Measurements from ENCODE around the gene CPB1.
"Not testable (repeated sequence)": the region's sequence is repeated elsewhere in the genome, so short reads cannot be mapped to it uniquely, and the experiment has no call there.

Gene CPB1

DNA sequence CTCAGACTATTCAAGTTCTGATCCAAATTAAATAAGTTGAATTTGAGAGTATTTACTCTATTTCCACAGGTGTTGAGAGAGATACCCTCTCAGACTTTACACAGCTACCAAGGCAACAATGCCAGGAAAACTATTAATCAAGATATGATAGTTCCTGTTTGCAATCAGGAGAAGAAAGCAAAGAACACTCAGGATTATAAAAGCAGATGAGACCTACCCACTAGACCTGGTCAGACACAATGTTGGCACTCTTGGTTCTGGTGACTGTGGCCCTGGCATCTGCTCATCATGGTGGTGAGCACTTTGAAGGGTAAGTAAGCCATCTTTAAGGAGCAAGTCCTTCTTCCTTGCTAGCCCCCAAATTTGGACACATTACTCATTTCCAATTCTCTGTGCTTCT lies at the start of gene CPB1:
Gene CPB1 (plus strand): TSS at position 227 of the 400 bp plus-strand sequence. CDS start 13 bp downstream, at position 240.
- DNase-seq: no peak

DNA sequence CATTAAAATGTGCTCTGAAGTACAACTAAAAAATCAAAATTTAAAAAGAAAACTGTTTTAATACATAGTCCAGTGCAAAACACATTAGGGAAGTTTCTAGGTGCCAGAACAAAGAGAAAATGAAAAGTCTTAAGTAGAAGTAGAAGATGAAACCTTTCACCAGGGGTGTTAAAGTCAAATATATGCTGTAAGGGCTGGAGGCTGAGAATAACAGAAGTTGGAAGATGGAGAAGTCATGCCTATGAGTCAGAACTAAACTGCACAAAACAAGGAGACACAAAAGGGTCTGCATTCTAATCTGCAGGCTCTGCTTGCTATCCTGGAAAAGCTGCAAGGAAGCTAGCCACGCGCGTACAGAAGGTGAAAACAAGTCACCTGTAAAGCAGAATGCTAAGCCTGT lies 48.7 kb upstream of the CPB1 start:
- DNase-seq: no peak

DNA sequence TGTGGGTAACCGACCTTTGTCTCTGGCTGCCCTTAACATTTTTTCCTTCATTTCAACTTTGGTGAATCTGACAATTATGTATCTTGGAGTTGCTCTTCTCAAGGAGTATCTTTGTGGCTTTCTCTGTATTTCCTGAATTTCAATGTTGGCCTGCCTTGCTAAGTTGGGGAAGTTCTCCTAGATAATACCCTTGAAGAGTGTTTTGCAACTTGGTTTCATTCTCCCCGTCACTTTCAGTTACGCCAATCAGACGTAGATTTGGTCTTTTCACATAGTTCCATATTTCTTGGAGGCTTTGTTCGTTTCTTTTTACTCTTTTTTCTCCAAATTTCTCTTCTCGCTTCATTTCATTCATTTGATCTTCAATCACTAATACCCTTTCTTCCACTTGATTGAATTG lies 42.6 kb upstream of the CPB1 start:
- not testable (repeated sequence) for DNase-seq

DNA sequence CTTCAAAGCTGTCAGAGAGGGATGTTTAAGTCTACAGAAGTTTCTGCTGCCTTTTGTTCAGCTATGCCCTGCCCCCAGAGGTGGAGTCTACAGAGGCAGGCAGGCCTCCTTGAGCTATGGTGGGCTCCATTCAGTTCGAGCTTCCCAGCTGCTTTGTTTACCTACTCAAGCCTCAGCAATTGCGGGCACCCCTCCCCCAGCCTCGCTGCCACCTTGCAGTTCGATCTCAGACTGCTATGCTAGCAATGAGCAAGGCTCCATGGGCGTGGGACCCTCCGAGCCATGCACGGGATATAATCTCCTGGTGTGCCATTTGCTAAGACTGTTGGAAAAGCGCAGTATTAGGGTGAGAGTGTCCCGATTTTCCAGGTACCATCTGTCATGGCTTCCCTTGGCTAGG lies 41.5 kb upstream of the CPB1 start:
- not testable (repeated sequence) for DNase-seq

DNA sequence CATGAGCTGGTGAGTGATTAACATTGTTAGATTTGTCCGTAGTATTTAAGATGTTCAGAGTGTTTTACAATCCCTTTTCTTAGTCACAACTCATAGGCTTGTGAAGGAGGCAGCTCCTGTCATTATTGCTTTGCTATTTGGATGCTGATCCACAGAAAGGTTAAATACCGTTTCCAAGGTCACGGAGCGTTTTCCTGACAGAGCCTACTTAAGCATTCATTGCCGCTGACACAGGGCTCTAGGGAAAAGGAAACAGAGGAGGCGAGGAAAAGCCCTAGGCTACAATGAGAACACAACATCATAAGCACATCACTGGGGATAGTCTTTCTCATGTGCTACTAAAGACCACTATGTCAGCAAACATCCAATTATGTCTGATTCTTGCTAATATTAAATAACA lies 38.5 kb upstream of the CPB1 start:
- DNase-seq: no peak

DNA sequence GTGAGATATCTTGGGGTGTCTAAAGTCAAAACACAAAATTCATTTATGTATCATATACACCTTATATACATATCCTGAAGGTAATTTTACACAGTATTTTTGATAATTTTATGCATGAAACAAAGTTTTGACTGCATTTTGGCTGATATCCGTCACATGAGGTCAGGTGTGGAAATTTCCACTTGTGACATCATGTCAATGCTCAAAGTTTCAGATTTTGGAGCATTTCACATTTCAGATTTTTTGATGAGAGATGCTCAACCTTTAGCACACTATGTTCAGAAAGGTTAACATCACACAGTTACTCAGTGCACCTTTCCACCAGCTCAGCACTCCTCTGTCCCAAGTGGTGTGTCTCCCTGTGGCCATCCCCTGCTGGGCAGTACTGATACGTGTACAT lies 37.7 kb upstream of the CPB1 start:
- DNase-seq: no peak

DNA sequence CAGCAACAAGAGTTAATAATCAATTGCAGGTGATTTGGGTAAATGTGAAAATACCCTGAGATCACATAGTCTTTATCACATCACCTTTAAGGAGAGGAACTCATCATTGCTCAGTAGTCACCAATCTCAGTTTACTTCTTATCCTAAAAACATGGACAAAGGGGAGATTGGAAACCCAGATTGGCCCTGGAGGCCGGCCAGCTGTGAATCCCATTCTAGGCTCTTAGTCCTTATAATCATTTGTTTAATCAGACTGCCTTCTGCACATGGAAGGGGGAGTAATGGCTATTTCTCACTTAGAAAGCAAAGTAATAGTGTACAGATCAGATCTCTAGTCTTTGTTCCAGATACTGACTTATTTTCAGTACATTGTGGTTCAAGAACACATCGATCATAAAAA lies 37.2 kb upstream of the CPB1 start:
- DNase-seq: no peak

DNA sequence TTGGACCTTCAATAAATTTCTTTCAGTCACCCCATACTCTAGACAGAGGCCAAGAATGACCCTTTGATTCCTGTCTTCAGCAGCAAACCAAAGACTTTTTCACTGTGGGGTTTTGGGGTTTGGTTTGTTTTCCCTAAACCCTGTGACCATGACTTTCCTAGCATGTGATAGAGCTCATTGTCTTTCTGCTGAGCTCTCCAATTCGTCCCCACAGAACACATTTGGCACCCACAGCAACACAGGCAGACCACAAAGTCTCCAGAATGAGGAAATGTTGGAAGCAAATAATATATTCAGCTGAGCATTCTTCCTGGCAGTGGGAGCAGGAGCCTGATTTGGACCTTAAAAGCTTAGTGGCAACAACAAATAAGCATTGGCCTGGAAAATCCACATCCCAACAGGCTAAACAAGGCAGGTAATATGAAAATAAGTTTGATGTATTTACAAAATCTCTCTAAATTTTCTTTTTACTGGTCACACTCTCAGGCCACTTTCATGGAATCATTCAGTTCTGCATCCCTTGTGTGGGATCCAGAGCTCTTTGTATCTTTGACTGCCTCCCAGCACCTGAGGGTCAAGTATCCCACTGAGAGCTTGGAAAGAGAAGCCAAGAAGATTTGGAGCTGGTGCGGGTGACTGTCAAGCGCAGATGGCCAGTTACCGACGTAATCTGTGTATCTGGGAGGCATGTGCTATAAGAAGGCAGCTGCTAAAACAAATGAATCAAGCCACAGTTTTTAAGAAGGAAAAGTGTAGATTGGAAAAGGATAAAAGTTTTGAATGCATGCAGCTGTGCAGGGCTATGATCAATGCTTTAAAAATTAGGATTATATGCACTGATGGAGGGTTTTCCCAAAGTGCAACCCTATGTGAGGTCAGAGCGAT lies 36.5 kb upstream of the CPB1 start:
- no peak for DNase-seq

DNA sequence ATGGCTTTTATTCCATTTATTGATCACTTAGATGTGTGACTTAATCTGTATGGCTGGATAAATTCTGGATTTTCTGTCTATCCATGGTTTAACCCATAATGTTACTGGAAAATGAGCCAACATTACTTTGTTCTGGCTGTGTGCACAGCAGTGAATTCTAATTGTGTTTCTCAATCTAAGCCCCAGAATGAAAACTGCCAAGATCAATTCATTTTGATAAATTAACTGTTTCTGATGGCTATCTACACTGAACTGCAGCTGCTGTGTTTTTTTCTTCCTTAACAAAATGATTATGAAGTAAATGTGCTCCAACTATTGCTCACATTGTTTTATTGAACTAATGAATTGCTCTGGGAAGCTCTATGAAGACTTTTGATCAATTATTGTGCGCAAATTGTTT lies 35.7 kb upstream of the CPB1 start:
- no peak for DNase-seq

DNA sequence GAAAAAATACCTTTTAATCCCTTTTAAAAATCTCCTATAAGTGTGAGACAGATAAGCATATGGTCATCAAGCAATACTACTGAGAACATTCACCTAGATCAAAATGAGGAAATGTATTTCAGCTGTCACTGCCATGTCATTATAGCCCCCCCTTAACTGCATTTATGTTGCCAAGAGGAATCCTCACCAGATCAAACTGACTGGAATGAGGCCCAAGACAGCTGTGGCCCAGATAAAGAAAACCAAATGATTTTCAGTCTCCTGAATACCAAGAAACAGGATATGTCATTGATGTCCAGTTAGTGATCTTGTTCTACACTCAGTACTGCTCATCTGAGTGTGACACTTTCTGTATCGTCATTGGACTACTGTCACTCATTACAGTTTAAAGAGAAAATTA lies 35.1 kb upstream of the CPB1 start:
- DNase-seq: no peak

DNA sequence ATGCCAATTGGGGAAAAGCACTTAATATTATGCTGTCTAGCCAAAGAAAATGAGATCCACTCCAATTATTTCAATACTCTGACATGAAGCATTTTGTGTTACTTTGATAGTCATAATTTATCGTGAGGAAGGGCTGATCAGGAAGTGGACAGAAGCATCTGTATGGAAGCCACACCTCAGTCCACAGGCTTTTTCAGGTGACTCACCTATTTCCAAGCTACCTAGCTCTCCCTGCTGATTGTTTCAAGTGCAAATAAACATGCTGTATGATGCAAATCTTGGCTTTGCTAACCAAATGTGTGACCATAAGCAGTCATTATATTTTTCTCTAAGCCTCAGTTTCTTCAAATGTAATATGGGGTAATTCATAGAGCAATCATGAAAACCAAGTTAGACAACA lies 30.8 kb upstream of the CPB1 start:
- DNase-seq: no peak

DNA sequence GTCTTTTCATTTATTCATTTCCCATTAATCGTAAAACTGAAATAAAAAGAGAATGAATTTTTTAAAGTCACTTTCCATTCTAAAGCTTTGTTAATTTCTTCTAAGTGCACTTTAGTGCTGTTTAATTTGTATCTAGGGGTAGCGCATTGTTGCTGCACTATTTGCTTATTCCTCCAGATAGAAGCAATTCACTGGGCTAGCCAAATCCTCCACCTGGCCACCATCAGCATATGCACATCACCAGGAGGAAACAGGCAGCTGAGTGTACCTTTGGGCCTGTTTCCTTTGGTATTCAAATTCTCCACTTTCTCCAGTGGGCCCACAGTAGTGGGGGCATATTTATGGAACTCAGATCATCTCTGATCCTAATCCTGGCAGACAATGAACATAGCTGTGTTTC lies 29.8 kb upstream of the CPB1 start:
- DNase-seq: no peak

DNA sequence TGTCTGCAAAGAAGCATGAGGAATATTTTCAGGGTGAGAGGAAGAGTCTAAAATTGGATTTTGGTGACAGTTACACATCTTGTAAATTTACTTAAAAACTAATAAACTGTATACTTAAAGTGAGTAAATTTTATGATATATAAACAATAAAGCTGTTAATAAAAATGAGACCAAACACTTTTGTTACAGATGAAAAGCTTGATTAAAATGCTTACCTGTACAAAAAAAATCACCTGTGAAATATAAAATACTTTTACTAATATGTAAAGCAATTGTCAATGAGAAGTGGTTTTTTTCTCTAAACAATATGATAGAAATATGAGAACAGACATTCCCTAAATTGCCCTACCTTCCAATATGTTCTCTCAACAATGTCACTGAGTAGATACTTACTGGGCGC lies 27.2 kb upstream of the CPB1 start:
- no peak for DNase-seq

DNA sequence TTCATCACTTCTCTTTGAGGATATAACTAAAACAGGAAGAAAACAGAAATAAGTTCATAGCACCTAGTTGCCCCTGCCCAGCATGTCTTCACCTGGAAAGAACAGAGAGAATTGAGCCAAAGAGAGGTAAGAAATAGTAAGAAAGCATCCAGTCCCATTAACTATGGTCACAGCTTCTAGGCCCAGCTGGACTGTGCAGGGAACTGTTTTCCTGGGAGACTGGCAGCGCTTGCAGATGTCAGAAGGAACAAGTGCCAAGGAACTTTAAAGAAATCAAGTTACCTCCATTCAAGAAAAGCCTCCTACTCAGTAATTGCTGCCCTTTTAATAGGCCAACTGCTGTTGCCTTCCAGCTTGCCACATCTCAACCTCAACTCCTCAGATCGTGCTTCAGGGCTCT lies 17.8 kb upstream of the CPB1 start:
- no peak for DNase-seq

DNA sequence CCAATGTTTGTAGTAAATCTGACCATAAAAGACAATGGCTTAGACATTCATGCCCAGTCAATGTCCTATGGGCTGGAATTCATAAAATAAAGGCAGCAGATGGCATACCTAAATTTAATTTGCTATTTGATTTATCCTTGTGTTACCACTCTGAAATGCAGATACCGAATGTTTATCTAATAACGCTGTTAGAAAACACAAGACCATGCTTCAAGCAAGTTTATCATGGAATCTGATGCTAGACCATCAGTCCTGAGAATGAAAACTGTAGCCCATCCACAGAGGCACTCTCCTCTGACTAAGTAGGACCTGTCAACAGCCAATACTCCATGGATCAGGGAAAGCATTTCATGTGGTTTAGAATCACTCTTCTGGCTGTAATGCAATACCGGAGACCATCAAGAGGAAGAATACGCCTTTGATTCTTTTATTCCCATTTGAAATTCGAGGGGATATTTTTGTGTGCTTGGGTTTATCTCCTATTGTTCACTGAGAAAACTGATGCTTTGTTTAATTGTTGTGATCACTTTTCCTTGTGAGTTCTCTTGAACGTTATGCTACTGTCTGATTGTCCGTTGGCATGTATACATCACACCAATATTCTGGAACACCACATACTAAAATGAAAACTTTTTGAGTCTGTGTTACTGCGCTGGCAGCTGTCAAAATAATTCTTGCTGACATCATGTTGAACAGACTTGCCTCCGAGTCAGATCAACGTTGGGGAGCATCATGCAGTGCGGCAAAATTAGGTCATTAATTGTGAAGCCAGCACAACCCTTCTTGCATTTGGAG lies 12.1 kb upstream of the CPB1 start:
- DNase-seq: no peak

DNA sequence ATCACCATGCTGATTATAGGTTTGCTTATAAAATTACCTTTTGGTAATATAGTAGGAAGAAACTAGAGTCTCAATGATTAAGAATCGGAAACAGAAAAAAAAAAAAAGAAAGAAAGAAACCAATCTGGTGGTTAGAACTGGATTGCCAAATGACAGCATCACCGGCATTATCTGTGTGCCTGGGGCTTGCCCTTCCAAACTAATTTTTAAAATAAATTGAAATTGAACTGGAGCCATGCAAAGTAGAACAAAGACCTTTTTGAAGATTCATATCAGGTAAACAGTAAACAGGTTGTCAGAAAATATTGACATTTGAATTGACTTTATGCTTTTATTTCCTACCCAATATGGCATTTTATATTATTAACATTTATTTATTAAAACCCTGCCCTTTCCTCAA lies 11.2 kb upstream of the CPB1 start:
- no peak for DNase-seq

DNA sequence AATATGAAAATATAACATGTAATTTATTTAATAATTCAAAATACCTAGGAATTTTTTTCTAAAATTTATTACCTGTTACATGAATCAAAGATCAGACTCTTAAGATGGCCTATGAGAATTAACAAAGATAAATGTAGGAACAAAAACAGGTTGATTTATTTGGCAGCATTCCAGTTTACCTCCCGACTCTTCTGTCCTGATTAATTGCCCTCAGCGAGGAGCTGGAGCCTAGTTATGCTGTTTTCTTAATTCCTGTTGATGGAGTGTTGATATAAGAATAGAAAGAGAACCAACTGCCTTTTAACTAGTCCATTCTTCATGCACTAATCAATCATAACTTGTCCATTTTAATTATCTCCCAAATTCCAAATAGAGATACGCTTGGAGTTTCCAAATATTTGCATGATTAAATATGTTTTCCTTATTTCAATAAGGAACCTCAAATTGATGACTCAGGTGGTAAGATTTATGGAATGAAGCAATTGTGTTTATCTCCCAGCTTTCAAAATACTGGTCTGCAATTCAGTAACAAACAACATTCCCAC lies 10.6 kb upstream of the CPB1 start:
- DNase-seq: peak; percentile 37

DNA sequence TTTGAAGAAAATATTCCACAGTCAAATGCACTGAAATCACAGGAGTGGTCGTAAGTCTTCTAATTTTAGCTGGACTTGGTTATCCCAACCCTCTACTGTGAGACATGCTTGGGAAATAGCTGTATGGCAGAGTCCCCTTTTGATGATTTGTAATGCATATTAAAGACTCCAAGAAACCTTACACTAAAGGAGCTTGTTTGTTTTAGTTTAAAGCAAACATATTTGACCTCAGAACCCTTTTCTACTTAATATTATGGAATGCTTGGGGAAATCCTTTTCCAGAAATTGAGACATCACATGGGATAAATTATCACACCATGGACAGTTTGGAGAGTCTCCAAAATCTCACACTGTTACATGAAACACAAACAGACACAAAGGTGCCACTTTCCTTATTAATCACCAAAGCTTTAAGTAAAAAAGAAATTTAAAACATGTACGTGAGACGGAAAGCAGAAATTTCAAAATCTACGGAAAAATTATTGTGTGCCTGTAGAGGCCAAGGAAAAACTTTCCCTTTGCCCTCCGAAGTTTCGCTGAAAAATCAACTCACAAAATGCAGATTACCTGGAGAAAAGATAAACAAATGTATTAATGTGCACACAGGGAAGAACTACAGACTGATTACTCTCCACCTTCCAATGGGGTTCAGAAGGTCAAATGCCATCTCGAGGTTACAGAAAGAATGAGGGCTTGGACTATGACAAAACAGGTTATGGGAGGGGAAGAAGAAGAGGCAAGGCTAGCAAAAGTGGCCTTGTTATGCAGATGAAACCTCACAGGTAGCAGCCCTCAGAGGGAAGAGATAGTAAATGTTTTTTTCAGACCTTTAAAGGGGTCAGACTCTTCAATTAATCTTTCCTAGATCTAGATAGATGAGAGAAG lies 7.0 kb upstream of the CPB1 start:
- no peak for DNase-seq

DNA sequence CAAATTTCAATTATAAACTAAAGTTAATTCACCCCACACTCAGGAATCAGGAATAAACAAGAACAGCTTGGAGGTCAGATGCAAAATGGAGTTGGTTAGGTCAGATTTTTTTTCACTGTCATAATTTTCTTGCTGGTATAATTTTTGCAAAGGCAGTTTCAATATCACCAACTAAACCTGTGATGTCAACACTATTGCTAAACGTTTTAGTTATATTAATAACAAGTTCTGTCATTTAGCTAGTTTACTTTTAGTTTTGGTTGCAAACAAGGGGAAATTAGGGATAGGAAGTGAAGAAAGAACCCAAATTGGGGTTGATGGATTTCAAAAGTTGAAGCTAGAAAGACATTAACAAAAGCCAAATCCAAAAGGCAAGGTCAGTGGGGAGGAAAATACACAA lies 4.6 kb upstream of the CPB1 start:
- DNase-seq: no peak

DNA sequence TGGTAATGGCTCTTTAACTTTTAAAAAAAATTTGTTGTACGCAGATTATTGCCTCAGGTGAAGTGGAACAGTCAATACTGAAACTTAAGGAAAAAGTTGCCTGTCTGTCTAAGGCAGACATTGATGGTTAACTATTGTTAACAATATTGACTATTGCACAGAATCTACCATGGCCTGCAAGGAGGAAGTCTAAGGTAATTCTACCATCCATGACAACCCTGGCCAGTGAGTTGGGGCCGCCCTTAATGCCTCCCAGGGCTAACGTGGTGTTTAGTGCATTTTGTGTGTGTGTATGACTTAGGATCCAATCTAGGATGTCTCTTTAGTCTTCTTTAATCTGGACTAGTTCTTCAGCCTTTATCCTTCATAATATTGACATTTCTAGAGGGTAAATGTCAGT lies 2.1 kb upstream of the CPB1 start:
- no peak for DNase-seq

DNA sequence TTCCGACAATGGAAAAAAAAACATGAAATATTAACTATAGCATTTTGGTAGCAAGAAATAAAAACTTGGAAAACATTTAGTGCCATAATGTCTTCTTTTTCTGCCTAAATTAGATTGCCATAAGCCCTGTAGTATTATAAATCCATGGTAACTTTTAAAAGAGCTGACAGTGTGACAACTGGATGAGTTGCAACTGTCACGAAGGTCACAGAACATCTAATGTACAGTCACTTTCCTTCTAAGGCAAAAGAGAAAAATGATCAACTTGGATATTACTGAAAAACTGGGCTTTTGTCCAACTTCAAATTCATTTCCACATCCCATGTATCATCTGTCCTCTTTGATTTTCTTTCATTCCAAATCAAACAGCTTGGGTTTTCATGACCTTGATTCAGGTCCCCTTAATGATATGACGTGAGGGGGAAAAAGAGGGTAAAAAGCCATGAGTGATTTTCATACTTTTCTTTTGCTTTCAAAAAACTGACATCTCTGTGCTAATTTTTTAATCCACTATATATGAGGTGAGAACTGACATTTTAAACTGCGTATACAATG lies 602 bp downstream of the CPB1 start:
- DNase-seq: no peak

DNA sequence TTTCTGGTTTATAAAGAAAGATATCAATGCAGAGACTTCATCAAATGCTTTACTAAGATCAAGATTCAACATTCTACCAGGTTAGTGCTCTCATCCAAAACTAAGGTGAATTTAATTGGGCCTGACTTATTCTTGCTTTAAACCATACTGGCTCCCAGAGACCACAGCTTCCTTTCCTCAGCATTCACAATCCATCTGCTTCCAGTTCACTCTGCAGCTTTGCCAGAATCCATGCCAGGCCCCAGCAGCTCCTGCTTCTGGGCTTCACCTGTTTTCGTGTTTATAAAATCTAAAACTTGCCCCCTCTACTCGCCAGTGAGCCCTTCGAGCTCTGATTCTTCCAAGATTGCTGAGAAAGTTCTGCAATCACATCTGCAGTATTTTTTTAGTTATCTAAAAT lies 2.3 kb downstream of the CPB1 start:
- no peak for DNase-seq

DNA sequence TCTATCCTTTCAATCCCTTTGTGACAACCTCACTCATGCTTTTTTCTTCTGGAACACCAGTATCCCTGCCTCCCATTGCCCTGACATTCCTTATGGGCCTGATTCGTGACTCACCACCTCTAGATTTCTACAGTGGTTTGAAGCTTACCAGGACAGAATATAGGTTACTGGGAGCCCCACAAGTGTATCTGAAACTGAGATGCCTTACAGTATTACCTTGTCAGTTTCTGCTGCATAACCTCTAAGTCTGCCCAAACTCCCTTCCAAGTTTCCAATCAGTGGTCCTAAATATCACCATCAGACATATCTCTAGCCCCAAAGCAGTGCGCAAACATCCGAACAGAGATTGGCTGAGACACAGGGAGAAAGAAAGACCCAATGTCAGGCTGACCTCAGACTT lies 5.6 kb downstream of the CPB1 start:
- DNase-seq: no peak

Data from NCI-H748 treated with DMSO at 0.1 percent for 48 hours (cell line).